Measurements from ENCODE around the gene BANP. TPM values are rescaled to one million over a fixed set of nuclear protein-coding genes. Genes with fewer than 3 reads are reported as not detected.
"Not testable (repeated sequence)": the region's sequence is repeated elsewhere in the genome, so short reads cannot be mapped to it uniquely, and the experiment has no call there.

The BANP gene
- total and polyA plus RNA-seq, 2 experiments from 2014 or later = 26.7 to 27.9 TPM

GRCh38 chr16:88024491-88025085 is 73.4 kb downstream of the BANP start:
- H3K4me1 ChIP-seq (ENCODE audit: low read depth); H3K27me3 ChIP-seq; H3K9me3 ChIP-seq (ENCODE audit: low read depth); H3K36me3 ChIP-seq; H3K27ac ChIP-seq; H3K4me3 ChIP-seq: not testable (repeated sequence)
- DNase-seq (ENCODE audit: low read depth in 1 of 2, low spot score in 1 of 2) = peak; percentile 56 to 65
- TF ChIP-seq, protein P1, sequence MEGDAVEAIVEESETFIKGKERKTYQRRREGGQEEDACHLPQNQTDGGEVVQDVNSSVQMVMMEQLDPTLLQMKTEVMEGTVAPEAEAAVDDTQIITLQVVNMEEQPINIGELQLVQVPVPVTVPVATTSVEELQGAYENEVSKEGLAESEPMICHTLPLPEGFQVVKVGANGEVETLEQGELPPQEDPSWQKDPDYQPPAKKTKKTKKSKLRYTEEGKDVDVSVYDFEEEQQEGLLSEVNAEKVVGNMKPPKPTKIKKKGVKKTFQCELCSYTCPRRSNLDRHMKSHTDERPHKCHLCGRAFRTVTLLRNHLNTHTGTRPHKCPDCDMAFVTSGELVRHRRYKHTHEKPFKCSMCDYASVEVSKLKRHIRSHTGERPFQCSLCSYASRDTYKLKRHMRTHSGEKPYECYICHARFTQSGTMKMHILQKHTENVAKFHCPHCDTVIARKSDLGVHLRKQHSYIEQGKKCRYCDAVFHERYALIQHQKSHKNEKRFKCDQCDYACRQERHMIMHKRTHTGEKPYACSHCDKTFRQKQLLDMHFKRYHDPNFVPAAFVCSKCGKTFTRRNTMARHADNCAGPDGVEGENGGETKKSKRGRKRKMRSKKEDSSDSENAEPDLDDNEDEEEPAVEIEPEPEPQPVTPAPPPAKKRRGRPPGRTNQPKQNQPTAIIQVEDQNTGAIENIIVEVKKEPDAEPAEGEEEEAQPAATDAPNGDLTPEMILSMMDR (IDR thresholded peaks at IDR 0.05; ENCODE audit: low read depth, low read length) = peak; percentile 64

DNA sequence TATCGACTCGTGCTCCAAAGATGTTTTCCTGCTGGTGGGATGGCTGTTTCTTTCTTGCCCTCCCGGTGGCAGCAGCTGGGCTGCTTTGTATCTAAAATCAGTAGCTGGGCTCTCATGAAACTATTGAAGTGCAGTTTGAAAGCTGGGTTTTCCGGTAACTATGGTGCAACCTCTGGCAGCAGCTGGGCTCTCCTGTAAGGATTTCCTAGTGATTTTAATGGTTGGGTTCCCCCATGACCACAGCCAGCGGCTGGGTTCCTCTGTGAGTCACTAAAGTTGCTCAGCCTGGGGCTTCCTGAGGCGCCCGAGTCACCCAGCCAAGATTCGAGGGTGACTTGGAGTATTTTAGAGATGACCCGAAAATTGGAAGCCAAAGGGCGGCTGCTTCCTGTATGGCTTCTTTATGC is 73.9 kb downstream of the BANP start:
- H3K27ac ChIP-seq, H3K4me3 ChIP-seq: not testable (repeated sequence)
- peak in 1 of 2 donors; percentile 80 for DNase-seq (ENCODE audit: low read depth in 1 of 2, low spot score in 1 of 2)

GRCh38 chr16:88025828-88026555 is 74.8 kb downstream of the BANP start:
- not testable (repeated sequence) for DNase-seq (ENCODE audit: low read depth in 1 of 2, low spot score in 1 of 2); H3K36me3 ChIP-seq; H3K4me1 ChIP-seq (ENCODE audit: low read depth); H3K27me3 ChIP-seq; H3K27ac ChIP-seq; H3K9me3 ChIP-seq (ENCODE audit: low read depth); H3K4me3 ChIP-seq

More for the DNA sequence above, 73.9 kb downstream of the BANP start:
- not testable (repeated sequence) for H3K4me1 ChIP-seq (ENCODE audit: low read depth); H3K27me3 ChIP-seq; H3K9me3 ChIP-seq (ENCODE audit: low read depth); H3K36me3 ChIP-seq

GRCh38 chr16:88026964-88027938 is 76.0 kb downstream of the BANP start:
- Histone ChIP-seq H3K4me1 (ENCODE audit: low read depth) (peaks cover 7% of the 10 kb centered on the region), H3K4me3 (no peak overlapping the region), H3K36me3 (no peaks in the 10 kb centered on the region), H3K27ac (no peak overlapping the region), H3K9me3 (ENCODE audit: low read depth) (no peaks in the 10 kb centered on the region), H3K27me3 (no peaks in the 10 kb centered on the region)
- DNase-seq (ENCODE audit: low read depth in 1 of 2, low spot score in 1 of 2) = no peak
- TF ChIP-seq, protein P1 (IDR thresholded peaks at IDR 0.05; ENCODE audit: low read depth, low read length) = no peak

DNA sequence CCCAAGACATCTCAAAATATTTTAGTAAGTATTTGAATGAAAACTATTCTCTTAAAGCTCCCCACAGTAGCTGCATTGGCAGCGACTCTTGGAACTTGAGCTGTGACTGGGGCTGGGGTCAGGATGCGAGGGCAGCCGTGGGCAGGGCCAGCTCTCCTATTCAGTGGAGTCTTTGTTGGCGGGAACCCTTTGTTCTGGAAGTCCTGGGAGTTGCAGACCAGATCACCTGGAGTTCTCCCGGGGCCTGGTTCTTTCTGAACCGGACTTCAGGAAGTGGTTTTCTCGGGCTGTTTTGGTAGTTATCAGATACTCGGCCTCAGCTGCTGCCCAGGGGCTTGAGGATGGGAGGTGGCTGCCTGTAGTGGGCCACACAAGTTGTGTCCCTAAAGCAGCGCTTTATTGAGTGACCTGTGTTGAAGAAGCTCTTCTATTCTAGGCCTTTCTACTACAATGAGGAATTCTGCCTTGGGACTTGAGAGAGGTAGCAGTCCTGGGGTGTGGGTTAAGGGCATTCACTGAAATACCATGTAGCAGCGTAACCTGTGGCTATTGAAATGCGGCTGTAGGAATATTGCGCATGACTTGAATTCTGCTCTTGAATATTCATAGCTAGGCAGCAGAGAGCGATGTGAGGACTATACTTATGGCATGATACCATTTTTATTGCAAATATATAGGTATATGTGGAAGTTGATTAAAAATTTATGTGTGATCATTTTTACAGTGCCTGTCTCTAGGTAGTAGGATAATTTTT is 77.1 kb downstream of the BANP start:
- not testable (repeated sequence) for H3K36me3 ChIP-seq; H3K27me3 ChIP-seq; H3K27ac ChIP-seq; DNase-seq (ENCODE audit: low read depth in 1 of 2, low spot score in 1 of 2); H3K4me3 ChIP-seq; H3K4me1 ChIP-seq (ENCODE audit: low read depth); H3K9me3 ChIP-seq (ENCODE audit: low read depth)

DNA sequence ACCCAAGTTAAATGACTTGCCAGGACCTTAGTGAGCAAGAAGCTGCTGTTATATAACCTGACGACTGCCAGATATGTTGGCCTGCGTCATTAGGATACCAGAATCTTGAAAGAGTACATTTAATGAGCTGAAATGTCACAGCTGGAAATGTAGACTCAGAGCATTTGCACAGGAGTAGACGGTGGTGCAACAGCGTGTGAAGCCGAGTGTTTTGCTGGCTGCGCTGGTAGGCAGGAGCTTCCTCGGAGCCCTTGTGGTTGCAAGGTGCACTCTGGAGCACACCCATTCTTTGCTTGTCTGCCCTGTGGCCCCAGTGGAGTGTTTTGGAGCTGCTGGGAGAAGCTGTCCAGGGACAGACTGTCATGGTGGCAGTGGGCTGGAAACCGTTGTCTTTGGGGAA is 79.3 kb downstream of the BANP start:
- Histone ChIP-seq H3K4me1 (ENCODE audit: low read depth) (peaks cover 2% of the 10 kb centered on the region), H3K27ac (no peak overlapping the region), H3K4me3 (no peak overlapping the region), H3K9me3 (ENCODE audit: low read depth) (no peaks in the 10 kb centered on the region), H3K27me3 (no peaks in the 10 kb centered on the region), H3K36me3 (no peaks in the 10 kb centered on the region)
- DNase-seq (ENCODE audit: low read depth in 1 of 2, low spot score in 1 of 2) = peak in 1 of 2 donors; percentile 13
- TF ChIP-seq, protein P1 (IDR thresholded peaks at IDR 0.05; ENCODE audit: low read depth, low read length) = no peak

DNA sequence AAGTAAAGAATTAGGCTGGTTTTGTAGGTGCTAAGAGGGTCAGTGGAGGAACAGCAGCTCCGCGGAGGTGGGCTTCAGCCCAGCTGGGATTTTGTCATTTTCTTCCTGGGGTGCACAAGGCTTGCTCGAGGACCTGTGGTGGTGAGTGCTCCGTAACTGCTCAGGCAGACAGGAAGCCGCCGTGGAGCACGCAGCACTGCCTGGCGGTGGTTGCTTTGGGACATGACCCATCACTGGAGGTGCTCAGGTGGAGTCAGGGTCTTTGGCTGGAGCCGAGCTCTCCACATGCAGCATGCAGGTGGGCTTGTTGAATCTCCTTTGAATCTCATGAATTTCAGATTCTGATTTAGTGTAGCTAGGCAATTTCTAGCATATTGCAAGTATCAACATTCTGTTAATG is 79.7 kb downstream of the BANP start:
- H3K36me3 ChIP-seq; H3K27me3 ChIP-seq; H3K27ac ChIP-seq; H3K4me1 ChIP-seq (ENCODE audit: low read depth); H3K9me3 ChIP-seq (ENCODE audit: low read depth); H3K4me3 ChIP-seq; DNase-seq (ENCODE audit: low read depth in 1 of 2, low spot score in 1 of 2): not testable (repeated sequence)

- DNase-seq (ENCODE audit: low read depth in 1 of 2, low spot score in 1 of 2); H3K27me3 ChIP-seq; H3K4me3 ChIP-seq; H3K36me3 ChIP-seq; H3K9me3 ChIP-seq (ENCODE audit: low read depth); H3K4me1 ChIP-seq (ENCODE audit: low read depth); H3K27ac ChIP-seq: not testable (repeated sequence)
Observed at GRCh38 chr16:88033003-88033740, 81.9 kb downstream of the BANP start.

Data from cardiac muscle cell (in vitro differentiated cells and primary cell).